H1 (cell line): ENCODE data around the gene MINDY1. TPM values are rescaled to one million over a fixed set of nuclear protein-coding genes. Genes with fewer than 3 reads are reported as not detected.

ENCODE experiments used
- CTCF ChIA-PET: fragments of 300-600 bp; sonication (Branson Sonifier 250); formaldehyde crosslinking; loops from one replicate; lab custom pipeline; 2021; ENCODE audit not compliant: partially characterized antibody; lab: Charles Lee
- POLR2A ChIA-PET: fragments of 300-600 bp; sonication (Branson Sonifier 250); formaldehyde crosslinking; loops from one replicate; lab custom pipeline; 2021; ENCODE audit warnings: inconsistent platforms; ENCODE audit not compliant: partially characterized antibody; lab: Charles Lee
- DNase-seq, 2 experiments: peaks; one replicate each; pipeline versions ENCODE4 v3.0.0 to v3.0.0-alpha.2; 2010 to 2022; ENCODE audit warnings: low spot score in 2 of 2, low read depth in 1 of 2, mixed read lengths in 1 of 2
- FAIRE-seq: peaks from 2 replicates; lab custom pipeline; 2011; peaks lifted over from hg19 to GRCh38; lab: Jason Lieb, UNC
- H2AFZ ChIP-seq: 2 replicates; pipeline ENCODE4 v1.8.1; 2012; ENCODE audit warnings: low read length, inconsistent platforms
- H2AK5ac ChIP-seq: 2 replicates; pipeline ENCODE4 v1.6.1; 2013; ENCODE audit warnings: low read depth, low read length
- H2BK120ac ChIP-seq: replicated peaks from 2 replicates; pipeline ENCODE3; 2013; ENCODE audit warnings: low read depth, low read length, inconsistent platforms
- H2BK12ac ChIP-seq: 2 replicates; pipeline ENCODE4 v1.6.1; 2013; ENCODE audit warnings: low read depth, low read length
- H2BK15ac ChIP-seq: 2 replicates; pipeline ENCODE4 v1.6.1; 2013; ENCODE audit warnings: low read length
- H2BK20ac ChIP-seq: 2 replicates; pipeline ENCODE4 v1.6.1; 2013; ENCODE audit warnings: low read length
- H2BK5ac ChIP-seq: 2 replicates; pipeline ENCODE4 v1.6.1; 2013; ENCODE audit warnings: low read depth, low read length
- H3K14ac ChIP-seq: 2 replicates; pipeline ENCODE4 v1.6.1; 2013; ENCODE audit warnings: inconsistent platforms; ENCODE audit not compliant: insufficient read length
- H3K18ac ChIP-seq: 2 replicates; pipeline ENCODE4 v1.6.1; 2013; ENCODE audit warnings: low read length; ENCODE audit errors: extremely low read depth
- H3K23ac ChIP-seq: 2 replicates; pipeline ENCODE4 v1.6.1; 2013; ENCODE audit warnings: inconsistent platforms; ENCODE audit not compliant: insufficient read length
- H3K23me2 ChIP-seq: 2 replicates; pipeline ENCODE4 v1.6.1; 2013; ENCODE audit warnings: low read depth, low read length
- H3K27ac ChIP-seq: 2 replicates; pipeline ENCODE4 v1.6.1; 2011; ENCODE audit warnings: low read depth, low read length, inconsistent platforms
- H3K27me3 ChIP-seq, 4 experiments: replicated peaks in 1 of 4; 1 replicate in 1 of 4; 2 replicates in 3 of 4; pipeline versions ENCODE4 v1.6.1 to v1.8.1; 2011 to 2013; ENCODE audit warnings: low read length in 3 of 4, mild to moderate bottlenecking in 3 of 4, inconsistent platforms in 2 of 4, mixed read lengths in 2 of 4, moderate library complexity in 1 of 4; ENCODE audit not compliant: control insufficient read depth in 3 of 4, insufficient read depth in 3 of 4; ENCODE audit errors: extremely low read depth in 1 of 4
- H3K36me3 ChIP-seq, 4 experiments: 2 replicates each; pipeline versions ENCODE4 v1.6.1 to v1.8.1; 2011 to 2013; ENCODE audit warnings: mild to moderate bottlenecking in 4 of 4, low read length in 3 of 4, moderate library complexity in 2 of 4, control low read depth in 1 of 4, inconsistent platforms in 1 of 4; ENCODE audit not compliant: insufficient read depth in 4 of 4, control insufficient read depth in 2 of 4
- H3K4ac ChIP-seq: replicated peaks from 2 replicates; pipeline ENCODE3; 2013; ENCODE audit warnings: low read length, low read depth, mixed read lengths, inconsistent platforms; ENCODE audit not compliant: insufficient read length
- H3K4me1 ChIP-seq, 4 experiments: replicated peaks in 1 of 4; 1 replicate in 1 of 4; 2 replicates in 3 of 4; pipeline versions ENCODE4 v1.6.1 to v1.8.1; 2011 to 2013; ENCODE audit warnings: low read length in 3 of 4, inconsistent platforms in 2 of 4, mixed read lengths in 1 of 4; ENCODE audit not compliant: insufficient read depth in 4 of 4, control insufficient read depth in 3 of 4
- H3K4me2 ChIP-seq, 2 experiments: 2 replicates each; pipeline versions ENCODE4 v1.6.1 to v1.8.1; 2011 to 2013; ENCODE audit warnings: low read depth in 2 of 2, low read length in 2 of 2, control low read depth in 1 of 2, inconsistent platforms in 1 of 2, mild to moderate bottlenecking in 1 of 2; ENCODE audit not compliant: insufficient read depth in 1 of 2
- H3K4me3 ChIP-seq, 4 experiments: fragments of 200-600, 300-600 bp in 1 of 4; sonication (generic), shearing (Covaris generic), sonication (Bioruptor Twin) in 1 of 4; 2 replicates each; pipeline versions ENCODE4 v1.5.1 to v1.8.1; 2011 to 2016; ENCODE audit warnings: low read length in 4 of 4, low read depth in 3 of 4, control low read depth in 2 of 4, inconsistent platforms in 2 of 4, mild to moderate bottlenecking in 2 of 4, mixed read lengths in 1 of 4, moderate library complexity in 1 of 4; ENCODE audit not compliant: insufficient read depth in 2 of 4; ENCODE audit errors: extremely low read depth in 1 of 4
- H3K56ac ChIP-seq: replicated peaks from 2 replicates; pipeline ENCODE3; 2013; ENCODE audit warnings: low read depth, mild to moderate bottlenecking, mixed read lengths, low read length, inconsistent platforms; ENCODE audit not compliant: insufficient read length
- H3K79me1 ChIP-seq: 2 replicates; pipeline ENCODE4 v1.6.1; 2013; ENCODE audit warnings: low read depth, low read length, control low read depth
- H3K79me2 ChIP-seq, 2 experiments: 2 replicates each; pipeline versions ENCODE4 v1.6.1 to v1.8.1; 2012 to 2013; ENCODE audit warnings: low read length in 2 of 2, mild to moderate bottlenecking in 2 of 2, inconsistent platforms in 1 of 2; ENCODE audit not compliant: insufficient read depth in 2 of 2, control insufficient read depth in 1 of 2
- H3K9ac ChIP-seq, 4 experiments: replicated peaks in 1 of 4; 1 replicate in 1 of 4; 2 replicates in 3 of 4; pipeline versions ENCODE4 v1.6.1 to v1.8.1; 2011 to 2013; ENCODE audit warnings: low read depth in 3 of 4, low read length in 3 of 4, control low read depth in 2 of 4, mild to moderate bottlenecking in 2 of 4, moderate library complexity in 2 of 4, inconsistent platforms in 1 of 4; ENCODE audit errors: extremely low read depth in 1 of 4
- H3K9me3 ChIP-seq, 2 experiments: 2 replicates each; pipeline versions ENCODE4 v1.6.1 to v1.8.1; 2012 to 2013; ENCODE audit warnings: mild to moderate bottlenecking in 2 of 2, moderate library complexity in 2 of 2, control low read depth in 1 of 2, inconsistent platforms in 1 of 2, low read depth in 1 of 2, low read length in 1 of 2, mixed read lengths in 1 of 2; ENCODE audit not compliant: insufficient read depth in 2 of 2
- H4K20me1 ChIP-seq, 2 experiments: replicated peaks in 1 of 2; 2 replicates each; pipeline versions ENCODE3 to v1.8.1; 2011 to 2013; ENCODE audit warnings: inconsistent platforms in 2 of 2, low read length in 2 of 2, mild to moderate bottlenecking in 1 of 2; ENCODE audit not compliant: insufficient read depth in 2 of 2, control insufficient read depth in 1 of 2
- H4K5ac ChIP-seq: 2 replicates; pipeline ENCODE4 v1.6.1; 2013; ENCODE audit warnings: low read length, low read depth, mixed read lengths, inconsistent platforms; ENCODE audit not compliant: insufficient read length
- H4K8ac ChIP-seq: 2 replicates; pipeline ENCODE4 v1.8.0; 2013; ENCODE audit warnings: mild to moderate bottlenecking, moderate library complexity, low read length, inconsistent platforms; ENCODE audit not compliant: insufficient read depth; ENCODE audit errors: extremely low read depth
- H4K91ac ChIP-seq: replicated peaks from 2 replicates; pipeline ENCODE3; 2013; ENCODE audit warnings: low read length, mixed read lengths, inconsistent platforms; ENCODE audit not compliant: insufficient read length
- ATF3 ChIP-seq: IDR thresholded peaks from 2 replicates; pipeline ENCODE4 v1.6.1; 2011; ENCODE audit warnings: low read depth, mild to moderate bottlenecking, low read length; ENCODE audit not compliant: insufficient read depth
- BCL11A ChIP-seq, 2 experiments: IDR thresholded peaks; one replicate each; pipeline ENCODE4 v1.6.1; 2011; ENCODE audit warnings: low read depth in 2 of 2, low read length in 2 of 2, mild to moderate bottlenecking in 2 of 2
- BRCA1 ChIP-seq: IDR thresholded peaks from 2 replicates; pipeline ENCODE4 v1.6.1; 2012; ENCODE audit warnings: low read depth, low read length, improper control_type of control experiment
- CBX8 ChIP-seq: fragments of 300-800, 300-1000 bp; sonication (generic); IDR thresholded peaks from 2 replicates; pipeline ENCODE4 v1.7.1; 2016; ENCODE audit warnings: low read depth, low read length, borderline replicate concordance
- KDM4A ChIP-seq: IDR thresholded peaks from one replicate; pipeline ENCODE4 v1.7.1; 2012; ENCODE audit warnings: low read depth, mild to moderate bottlenecking, moderate library complexity, low read length, inconsistent platforms; ENCODE audit not compliant: severe bottlenecking
- MAX ChIP-seq: IDR thresholded peaks from 2 replicates; pipeline ENCODE4 v1.6.1; 2012; ENCODE audit warnings: inconsistent platforms
- POLR2AphosphoS5 ChIP-seq: IDR thresholded peaks from 2 replicates; pipeline ENCODE4 v1.6.1; 2011; ENCODE audit warnings: low read depth, low read length
- SIN3A ChIP-seq, 2 experiments: IDR thresholded peaks in 1 of 2; conservative IDR thresholded peaks in 1 of 2; 2 replicates each; pipeline ENCODE4 v1.6.1; 2011 to 2012; ENCODE audit warnings: low read length in 2 of 2, improper control_type of control experiment in 1 of 2, low read depth in 1 of 2, mild to moderate bottlenecking in 1 of 2
- SIRT6 ChIP-seq: IDR thresholded peaks from one replicate; pipeline ENCODE4 v1.7.1; 2012; ENCODE audit warnings: low read length, inconsistent platforms
- SIX5 ChIP-seq: IDR thresholded peaks from 2 replicates; pipeline ENCODE4 v1.6.1; 2011; ENCODE audit warnings: mild to moderate bottlenecking, low read depth, low read length
- SP2 ChIP-seq: IDR thresholded peaks from 2 replicates; pipeline ENCODE4 v1.6.1; 2012; ENCODE audit warnings: mild to moderate bottlenecking, low read length, inconsistent platforms
- SRF ChIP-seq: IDR thresholded peaks from 2 replicates; pipeline ENCODE4 v1.6.1; 2011; ENCODE audit warnings: mild to moderate bottlenecking, low read depth, low read length, moderate library complexity
- TAF1 ChIP-seq: IDR thresholded peaks from 2 replicates; pipeline ENCODE4 v1.6.1; 2011; ENCODE audit warnings: mild to moderate bottlenecking, low read depth, low read length
- TCF12 ChIP-seq: IDR thresholded peaks from 2 replicates; pipeline ENCODE4 v1.6.1; 2011; ENCODE audit warnings: low read depth, mild to moderate bottlenecking, low read length
- WGBS, 2 experiments: shearing (Covaris generic) in 1 of 2; methylation state at CpG; one replicate each; pipeline versions ENCODE4 v1.1.6 to v1.1.7; 2013 to 2015; ENCODE audit warnings: low lambda C conversion rate in 2 of 2, mixed read lengths in 2 of 2, inconsistent platforms in 1 of 2, low coverage in 1 of 2, missing lambda C conversion rate in 1 of 2; ENCODE audit not compliant: insufficient replicate concordance in 2 of 2, insufficient coverage in 1 of 2, insufficient read length in 1 of 2; ENCODE audit errors: extremely low coverage in 1 of 2, missing lambda C conversion rate in 1 of 2; 5-methylcytosine and 5-hydroxymethylcytosine counted together
- polyA plus RNA-seq, 7 experiments: library from polyadenylated mRNA; depleted of rRNA in 3 of 7; stranded (reverse) in 5 of 7; unstranded in 2 of 7; fragments of >200 nt in 5 of 7; fragments of 200-250 nt in 2 of 7; gene quantifications; 1 replicate in 5 of 7; 2 replicates in 1 of 7; 4 replicates in 1 of 7; pipeline versions ENCODE4 v1.2.1 to v1.2.3, GENCODE V29; 2011 to 2013; ENCODE audit warnings: missing spikeins in 2 of 7, mixed read lengths in 2 of 7
- total RNA-seq: library from RNA; stranded (reverse); fragmentation: NEBNext Ultra II Directional; extraction: Animal tissue kit (Norgen Biotek cat#: 25700); gene quantifications from 2 replicates; pipeline ENCODE4 v1.2.1, GENCODE V29; 2021

The MINDY1 gene
- total and polyA plus RNA-seq, 2 of the 8 experiments (the other 6 are each of a cell fraction or from before 2014, with no cell fraction given) = 10.3 to 11.4 TPM

GRCh38 chr1:150960646-150961045 lies 46.1 kb downstream of the MINDY1 start:
- Histone ChIP-seq H3K4ac (no peak overlapping the region), H3K23ac (no peak overlapping the region), H3K9ac (no peak overlapping the region), H4K20me1 (no peaks in the 10 kb centered on the region), H2AFZ (no peak overlapping the region), H2BK12ac (no peak overlapping the region), H3K4me1 (no peaks in the 10 kb centered on the region), H2BK5ac (no peak overlapping the region), H4K91ac (no peak overlapping the region), H3K79me1 (no peaks in the 10 kb centered on the region), H3K18ac (no peak overlapping the region), H3K9me3 (no peaks in the 10 kb centered on the region; a peak in 1 of 4 replicates), H3K14ac (no peak overlapping the region), H4K8ac (no peak overlapping the region), H3K4me2 (no peak overlapping the region), H4K5ac (no peak overlapping the region), H3K23me2 (no peaks in the 10 kb centered on the region), H2BK120ac (no peak overlapping the region), H3K36me3 (peaks cover 20 to 82% (median 55%) of the 10 kb centered on the region in 4 experiments), H2BK20ac (no peak overlapping the region), H3K56ac (no peak overlapping the region), H2BK15ac (no peak overlapping the region), H3K4me3 (no peak overlapping the region), H3K27ac (no peak overlapping the region), H2AK5ac (no peak overlapping the region), H3K79me2 (no peaks in the 10 kb centered on the region), H3K27me3 (no peaks in the 10 kb centered on the region)
- ChIA-PET CTCF (interaction anchor here (0.6 to 1.2 kb wide), 2 partner anchors 34 to 36 kb away, joined by 3 read pairs; no protein-coding TSS in a partner anchor), POLR2A (interaction anchor here (1.0 to 3.3 kb wide), 5 partner anchors 10 to 27 kb away, joined by 3 to 15 read pairs (median 4); no protein-coding TSS in a partner anchor)
- FAIRE-seq (no peak), DNase-seq (no peak)
- WGBS, 2 experiments = 96% methylated on average over 7 of the region's 7 CpGs; no CpG with 5 or more reads in 1 of the 2 experiments
- TF ChIP-seq BCL11A (IDR thresholded peaks at IDR 0.05; ENCODE audit: low read depth in 2 of 2, low read length in 2 of 2) (no peak), TAF1 (no peak), BRCA1 (no peak), SIX5 (no peak), ATF3 (no peak), TCF12 (no peak), SP2 (no peak), SIRT6 (no peak), SRF (no peak), KDM4A (no peak), POLR2AphosphoS5 (no peak), MAX (no peak), CBX8 (no peak), SIN3A (conservative IDR thresholded peaks at IDR 0.05 in 1 of 2, IDR thresholded peaks at IDR 0.05 in 1 of 2; ENCODE audit: low read depth in 1 of 2, low read length in 2 of 2) (no peak)
